Measurements from ENCODE around the gene EDIL3. TPM values are rescaled to one million over a fixed set of nuclear protein-coding genes. Genes with fewer than 3 reads are reported as not detected.

The EDIL3 gene
- total RNA-seq, 1 donor from 2014 or later: 220 TPM

- Mint-ChIP-seq H3K36me3 (ENCODE audit: unreplicated experiment) (no peaks in the 10 kb centered on the region), H3K4me1 (ENCODE audit: low read depth, unreplicated experiment) (peaks cover 35% of the 10 kb centered on the region), H3K4me3 (ENCODE audit: unreplicated experiment) (peak overlapping the region; percentile 34), H3K27me3 (ENCODE audit: unreplicated experiment) (no peaks in the 10 kb centered on the region), H3K9me3 (ENCODE audit: unreplicated experiment) (peaks cover 2% of the 10 kb centered on the region), H3K27ac (ENCODE audit: unreplicated experiment) (peak overlapping the region; percentile 15)
- DNase-seq: no peak
- no peak for TF ChIP-seq CTCF (IDR thresholded peaks at IDR 0.05; ENCODE audit: partially characterized antibody, unreplicated experiment)
Observed at GRCh38 chr5:83965441-83965840, 419.2 kb downstream of the EDIL3 start.

- peaks cover 37% of the 10 kb centered on the region for H3K4me1 Mint-ChIP-seq (ENCODE audit: low read depth, unreplicated experiment)
- no peak for TF ChIP-seq CTCF (IDR thresholded peaks at IDR 0.05; ENCODE audit: partially characterized antibody, unreplicated experiment)
- H3K27ac Mint-ChIP-seq (ENCODE audit: unreplicated experiment): no peak overlapping the region
- no peaks in the 10 kb centered on the region for H3K36me3 Mint-ChIP-seq (ENCODE audit: unreplicated experiment)
- no peaks in the 10 kb centered on the region for H3K27me3 Mint-ChIP-seq (ENCODE audit: unreplicated experiment)
- no peak overlapping the region for H3K4me3 Mint-ChIP-seq (ENCODE audit: unreplicated experiment)
- DNase-seq: no peak
- H3K9me3 Mint-ChIP-seq (ENCODE audit: unreplicated experiment): peaks cover 2% of the 10 kb centered on the region
Observed at GRCh38 chr5:83964271-83964670, 420.4 kb downstream of the EDIL3 start.

GRCh38 chr5:83957188-83957587 is 427.5 kb downstream of the EDIL3 start:
- peaks cover 4% of the 10 kb centered on the region for H3K9me3 Mint-ChIP-seq (ENCODE audit: unreplicated experiment)
- H3K27ac Mint-ChIP-seq (ENCODE audit: unreplicated experiment): peak overlapping the region; percentile 87
- peaks cover 5% of the 10 kb centered on the region for H3K27me3 Mint-ChIP-seq (ENCODE audit: unreplicated experiment)
- peak overlapping the region; percentile 72 for H3K4me3 Mint-ChIP-seq (ENCODE audit: unreplicated experiment)
- DNase-seq: no peak
- peaks cover 56% of the 10 kb centered on the region for H3K4me1 Mint-ChIP-seq (ENCODE audit: low read depth, unreplicated experiment)
- TF ChIP-seq CTCF (IDR thresholded peaks at IDR 0.05; ENCODE audit: partially characterized antibody, unreplicated experiment): no peak
- H3K36me3 Mint-ChIP-seq (ENCODE audit: unreplicated experiment): no peaks in the 10 kb centered on the region

- Mint-ChIP-seq H3K36me3 (ENCODE audit: unreplicated experiment) (no peaks in the 10 kb centered on the region), H3K27me3 (ENCODE audit: unreplicated experiment) (peaks cover 5% of the 10 kb centered on the region), H3K27ac (ENCODE audit: unreplicated experiment) (peak overlapping the region; percentile 96), H3K4me1 (ENCODE audit: low read depth, unreplicated experiment) (peaks cover 52% of the 10 kb centered on the region), H3K4me3 (ENCODE audit: unreplicated experiment) (peak overlapping the region; percentile 61), H3K9me3 (ENCODE audit: unreplicated experiment) (peaks cover 4% of the 10 kb centered on the region)
- no peak for TF ChIP-seq CTCF (IDR thresholded peaks at IDR 0.05; ENCODE audit: partially characterized antibody, unreplicated experiment)
- no peak for DNase-seq
Observed at GRCh38 chr5:83956386-83956785, 428.3 kb downstream of the EDIL3 start.

- H3K27ac Mint-ChIP-seq (ENCODE audit: unreplicated experiment): peak overlapping the region; percentile 96
- peaks cover 49% of the 10 kb centered on the region for H3K4me1 Mint-ChIP-seq (ENCODE audit: low read depth, unreplicated experiment)
- peaks cover 4% of the 10 kb centered on the region for H3K9me3 Mint-ChIP-seq (ENCODE audit: unreplicated experiment)
- no peak for TF ChIP-seq CTCF (IDR thresholded peaks at IDR 0.05; ENCODE audit: partially characterized antibody, unreplicated experiment)
- peaks cover 5% of the 10 kb centered on the region for H3K27me3 Mint-ChIP-seq (ENCODE audit: unreplicated experiment)
- no peaks in the 10 kb centered on the region for H3K36me3 Mint-ChIP-seq (ENCODE audit: unreplicated experiment)
- DNase-seq: no peak
- H3K4me3 Mint-ChIP-seq (ENCODE audit: unreplicated experiment): peak overlapping the region; percentile 61
Observed at GRCh38 chr5:83955916-83956315, 428.8 kb downstream of the EDIL3 start.
